ENCODE results near the gene OR2AG1.

- TF ChIP-seq EZH2 (IDR thresholded peaks at IDR 0.05; ENCODE audit: insufficient read depth, poor library complexity, severe bottlenecking) (no peak), EZH2phosphoT487 (IDR thresholded peaks at IDR 0.05; ENCODE audit: insufficient read depth, low read depth) (no peak)
Observed at GRCh38 chr11:6780829-6781228, 2.0 kb upstream of the OR2AG1 start.

Data from GM23248 (cell line).